Keratinocyte (primary cell): ENCODE results near the gene RIGI. TPM values are rescaled to one million over a fixed set of nuclear protein-coding genes. Genes with fewer than 3 reads are reported as not detected.

Experiments
- DNase-seq: peaks from one replicate; pipeline ENCODE4 v3.0.0-alpha.2; 2011; ENCODE audit warnings: low read depth, missing footprints, low spot score
- FAIRE-seq: peaks from 2 replicates; lab custom pipeline; 2011; peaks lifted over from hg19 to GRCh38; lab: Jason Lieb, UNC
- H2AFZ ChIP-seq: 2 replicates; pipeline ENCODE4 v1.6.0; 2012; ENCODE audit warnings: low read length, control low read depth, inconsistent platforms; ENCODE audit not compliant: control insufficient read depth
- H3K27ac ChIP-seq: 2 replicates; pipeline ENCODE4 v1.5.1; 2011; ENCODE audit warnings: low read length; ENCODE audit not compliant: control insufficient read depth, insufficient read depth
- H3K27me3 ChIP-seq: 3 replicates; pipeline ENCODE4 v1.6.0; 2011; ENCODE audit warnings: low read length; ENCODE audit not compliant: control insufficient read depth, insufficient read depth; ENCODE audit errors: extremely low read depth
- H3K36me3 ChIP-seq, 2 experiments: 2 replicates in 1 of 2; 3 replicates in 1 of 2; pipeline ENCODE4 v1.5.1; 2011; ENCODE audit warnings: low read length in 2 of 2, mild to moderate bottlenecking in 1 of 2; ENCODE audit not compliant: control insufficient read depth in 2 of 2, insufficient read depth in 2 of 2; ENCODE audit errors: extremely low read depth in 1 of 2
- H3K4me1 ChIP-seq: 3 replicates; pipeline ENCODE4 v1.5.1; 2011; ENCODE audit warnings: low read length; ENCODE audit not compliant: control insufficient read depth, insufficient read depth; ENCODE audit errors: extremely low read depth
- H3K4me2 ChIP-seq: 3 replicates; pipeline ENCODE4 v1.6.0; 2011; ENCODE audit warnings: low read depth, low read length; ENCODE audit not compliant: control insufficient read depth, insufficient read depth; ENCODE audit errors: extremely low read depth
- H3K4me3 ChIP-seq, 3 experiments: fragments of 200-600 bp in 1 of 3; sonication (generic) in 1 of 3; 2 replicates in 2 of 3; 3 replicates in 1 of 3; pipeline ENCODE4 v1.5.1; 2011 to 2016; ENCODE audit warnings: low read length in 3 of 3, mild to moderate bottlenecking in 3 of 3, control low read depth in 2 of 3, inconsistent platforms in 1 of 3, low read depth in 1 of 3, mixed read lengths in 1 of 3, mixed run types in 1 of 3, moderate library complexity in 1 of 3; ENCODE audit not compliant: control insufficient read depth in 2 of 3, insufficient read depth in 2 of 3; ENCODE audit errors: extremely low read depth in 1 of 3
- H3K79me2 ChIP-seq: 2 replicates; pipeline ENCODE4 v1.6.0; 2012; ENCODE audit warnings: low read length; ENCODE audit not compliant: control insufficient read depth, insufficient read depth
- H3K9ac ChIP-seq: 3 replicates; pipeline ENCODE4 v1.6.0; 2011; ENCODE audit warnings: low read length; ENCODE audit not compliant: control insufficient read depth, insufficient read depth; ENCODE audit errors: extremely low read depth
- H3K9me1 ChIP-seq: 3 replicates; pipeline ENCODE4 v1.6.0; 2011; ENCODE audit warnings: low read length; ENCODE audit not compliant: control insufficient read depth, insufficient read depth; ENCODE audit errors: extremely low read depth
- H3K9me3 ChIP-seq: 2 replicates; pipeline ENCODE4 v1.5.1; 2012; ENCODE audit warnings: low read depth, low read length; ENCODE audit not compliant: control insufficient read depth
- H4K20me1 ChIP-seq: 3 replicates; pipeline ENCODE4 v1.6.0; 2011; ENCODE audit warnings: low read length; ENCODE audit not compliant: control insufficient read depth, insufficient read depth; ENCODE audit errors: extremely low read depth
- EZH2 ChIP-seq: IDR thresholded peaks from one replicate; pipeline ENCODE4 v1.6.1; 2012; ENCODE audit warnings: inconsistent platforms, mild to moderate bottlenecking, low read length, moderate library complexity
- dilution Hi-C: fragments of 300-500 bp; cut with MboI; formaldehyde crosslinking; loops from one replicate; pipeline ENCODE4 v1.7.0; 2020; ENCODE audit warnings: low sequenced_read_pairs; ENCODE audit not compliant: extremely low pct_ligation_motif_present
- polyA plus RNA-seq, 5 experiments: library from polyadenylated mRNA; depleted of rRNA in 3 of 5; stranded (reverse) in 3 of 5; stranded (forward) in 1 of 5; unstranded in 1 of 5; fragments of >200 nt; gene quantifications; 1 replicate in 1 of 5; 2 replicates in 3 of 5; 3 replicates in 1 of 5; pipeline versions ENCODE4 v1.2.1 to v1.2.3, GENCODE V29; 2011 to 2012; ENCODE audit warnings: missing spikeins in 2 of 5, low read depth in 1 of 5, low replicate concordance in 1 of 5
- TF ChIP-seq, protein P1 (sequence below), 3 experiments: IDR thresholded peaks in 1 of 3; conservative IDR thresholded peaks in 1 of 3; optimal IDR thresholded peaks in 1 of 3; 2 replicates in 2 of 3; 3 replicates in 1 of 3; pipeline versions ENCODE3 to v1.5.1; 2011; ENCODE audit warnings: low read length in 3 of 3, mild to moderate bottlenecking in 3 of 3, moderate library complexity in 2 of 3, control low read depth in 1 of 3, inconsistent platforms in 1 of 3; ENCODE audit not compliant: insufficient read depth in 2 of 3; ENCODE audit errors: extremely low read depth in 1 of 3

RIGI gene
- polyA plus RNA-seq, 1 donor (not counting 4 experiments of a cell fraction or from before 2014, with no cell fraction given) = 31.4 TPM

DNA sequence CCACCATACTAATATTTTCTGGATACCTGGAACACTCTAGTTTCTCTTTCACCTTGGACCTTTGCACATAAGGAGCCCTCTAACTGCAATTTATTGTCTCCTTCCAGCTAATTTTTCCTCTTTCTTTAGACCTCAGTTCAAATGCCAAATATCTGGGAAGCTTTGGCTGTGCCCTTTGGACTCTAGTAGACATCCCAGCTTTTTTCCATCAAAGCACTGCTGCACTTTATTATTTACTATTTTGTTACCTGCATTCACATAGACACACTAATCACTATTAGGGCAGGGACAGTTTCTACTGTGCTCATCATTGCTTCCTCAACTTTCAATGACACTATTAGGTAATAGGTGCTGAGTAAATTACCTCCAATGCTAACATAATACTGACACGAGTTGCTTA is 2.1 kb downstream of the RIGI start:
- H3K27me3 ChIP-seq = no peaks in the 10 kb centered on the region
- peak overlapping the region; percentile 91 for H3K4me2 ChIP-seq
- peaks cover 0 to 2% of the 10 kb centered on the region in 2 experiments for H3K36me3 ChIP-seq
- no peaks in the 10 kb centered on the region for H3K9me1 ChIP-seq
- dilution Hi-C loops = no loop called here
- H3K4me1 ChIP-seq = peaks cover 11% of the 10 kb centered on the region
- no peaks in the 10 kb centered on the region for H3K9me3 ChIP-seq
- no peak for TF ChIP-seq EZH2
- TF ChIP-seq, protein P1, sequence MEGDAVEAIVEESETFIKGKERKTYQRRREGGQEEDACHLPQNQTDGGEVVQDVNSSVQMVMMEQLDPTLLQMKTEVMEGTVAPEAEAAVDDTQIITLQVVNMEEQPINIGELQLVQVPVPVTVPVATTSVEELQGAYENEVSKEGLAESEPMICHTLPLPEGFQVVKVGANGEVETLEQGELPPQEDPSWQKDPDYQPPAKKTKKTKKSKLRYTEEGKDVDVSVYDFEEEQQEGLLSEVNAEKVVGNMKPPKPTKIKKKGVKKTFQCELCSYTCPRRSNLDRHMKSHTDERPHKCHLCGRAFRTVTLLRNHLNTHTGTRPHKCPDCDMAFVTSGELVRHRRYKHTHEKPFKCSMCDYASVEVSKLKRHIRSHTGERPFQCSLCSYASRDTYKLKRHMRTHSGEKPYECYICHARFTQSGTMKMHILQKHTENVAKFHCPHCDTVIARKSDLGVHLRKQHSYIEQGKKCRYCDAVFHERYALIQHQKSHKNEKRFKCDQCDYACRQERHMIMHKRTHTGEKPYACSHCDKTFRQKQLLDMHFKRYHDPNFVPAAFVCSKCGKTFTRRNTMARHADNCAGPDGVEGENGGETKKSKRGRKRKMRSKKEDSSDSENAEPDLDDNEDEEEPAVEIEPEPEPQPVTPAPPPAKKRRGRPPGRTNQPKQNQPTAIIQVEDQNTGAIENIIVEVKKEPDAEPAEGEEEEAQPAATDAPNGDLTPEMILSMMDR (optimal IDR thresholded peaks at IDR 0.05 in 1 of 3, IDR thresholded peaks at IDR 0.05 in 1 of 3, conservative IDR thresholded peaks at IDR 0.05 in 1 of 3; ENCODE audit: extremely low read depth in 1 of 3, insufficient read depth in 2 of 3, low read length in 3 of 3) = no peak
- H3K79me2 ChIP-seq = peaks cover 58% of the 10 kb centered on the region
- peak overlapping the region in 1 of 3 experiments; percentile 78 for H3K4me3 ChIP-seq
- no peak overlapping the region for H3K9ac ChIP-seq
- FAIRE-seq = no peak
- DNase-seq = no peak
- H3K27ac ChIP-seq = no peak overlapping the region
- H2AFZ ChIP-seq = no peak overlapping the region
- H4K20me1 ChIP-seq = no peaks in the 10 kb centered on the region

DNA sequence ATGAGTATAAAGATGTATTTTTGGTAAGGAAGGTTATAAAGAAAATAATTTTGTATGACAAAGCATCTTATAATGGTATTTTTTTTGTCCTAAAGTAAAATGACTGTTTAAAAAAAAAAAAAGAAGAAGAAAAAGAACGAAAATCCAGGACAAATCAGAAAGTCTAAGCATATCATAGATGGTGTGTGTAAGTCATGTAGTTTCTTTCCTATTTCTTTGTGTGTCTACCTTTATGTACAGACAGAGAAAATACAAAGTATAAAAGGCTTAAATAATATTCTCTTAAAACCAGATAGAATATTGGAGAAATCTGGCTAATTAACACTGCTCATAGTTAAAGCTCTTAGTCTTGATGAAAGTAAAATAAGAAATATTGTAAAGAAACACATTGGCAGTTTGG is 7.7 kb downstream of the RIGI start:
- H3K9ac ChIP-seq = no peak overlapping the region
- no peak for TF ChIP-seq EZH2
- DNase-seq (no peak), FAIRE-seq (no peak)
- H3K4me2 ChIP-seq = no peak overlapping the region
- H3K4me1 ChIP-seq = peaks cover 12% of the 10 kb centered on the region
- H4K20me1 ChIP-seq = no peaks in the 10 kb centered on the region
- peaks cover 68% of the 10 kb centered on the region for H3K79me2 ChIP-seq
- H3K9me1 ChIP-seq = no peaks in the 10 kb centered on the region
- no peaks in the 10 kb centered on the region for H3K27me3 ChIP-seq
- H3K36me3 ChIP-seq = peaks cover 0 to 3% of the 10 kb centered on the region in 2 experiments
- no peak overlapping the region for H3K27ac ChIP-seq
- H2AFZ ChIP-seq = no peak overlapping the region
- dilution Hi-C loops = no loop called here
- H3K4me3 ChIP-seq = no peak overlapping the region
- H3K9me3 ChIP-seq = peaks cover 4% of the 10 kb centered on the region

DNA sequence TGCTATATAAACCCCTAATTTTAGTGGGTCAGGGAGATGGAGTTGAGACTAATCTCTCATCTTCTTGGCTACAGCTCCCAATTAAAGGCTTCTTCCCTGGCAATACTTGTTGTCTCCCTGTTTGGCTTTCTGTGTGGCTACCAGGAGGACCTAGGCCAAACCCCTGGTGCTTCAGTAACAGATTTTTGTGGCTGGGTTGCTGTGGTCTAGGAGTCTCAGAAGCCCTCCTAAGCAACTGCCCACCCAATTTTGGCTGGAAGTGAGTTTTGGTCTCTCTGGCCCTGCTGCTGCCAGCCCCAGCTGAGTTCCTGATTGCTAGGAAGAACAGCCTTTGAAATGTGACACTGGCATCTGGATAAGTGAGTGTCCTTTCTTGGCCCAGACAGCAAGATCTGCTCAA is 9.8 kb downstream of the RIGI start:
- no peaks in the 10 kb centered on the region for H3K9me1 ChIP-seq
- dilution Hi-C loops = no loop called here
- H3K4me2 ChIP-seq = peak overlapping the region; percentile 65
- no peaks in the 10 kb centered on the region for H4K20me1 ChIP-seq
- H2AFZ ChIP-seq = peak overlapping the region; percentile 73
- peak overlapping the region; percentile 67 for H3K27ac ChIP-seq
- TF ChIP-seq EZH2 = no peak
- TF ChIP-seq, protein P1 (optimal IDR thresholded peaks at IDR 0.05 in 1 of 3, IDR thresholded peaks at IDR 0.05 in 1 of 3, conservative IDR thresholded peaks at IDR 0.05 in 1 of 3; ENCODE audit: extremely low read depth in 1 of 3, insufficient read depth in 2 of 3, low read length in 3 of 3) = no peak
- peaks cover 54% of the 10 kb centered on the region for H3K79me2 ChIP-seq
- FAIRE-seq (no peak), DNase-seq (no peak)
- peaks cover 0 to 1% of the 10 kb centered on the region in 2 experiments for H3K36me3 ChIP-seq
- H3K4me1 ChIP-seq = peaks cover 12% of the 10 kb centered on the region
- H3K27me3 ChIP-seq = no peaks in the 10 kb centered on the region
- peaks cover 4% of the 10 kb centered on the region for H3K9me3 ChIP-seq
- peak overlapping the region in 1 of 3 experiments; percentile 44 for H3K4me3 ChIP-seq
- H3K9ac ChIP-seq = peak overlapping the region; percentile 64
